Activated naive CD4-positive, alpha-beta T cell treated with anti-CD3 and anti-CD28 coated beads, Interleukin-2, amount 10 ng/mL, durations not matched to agents 7 days and 5 days (primary cell): Measurements from ENCODE around the gene SEC14L3.
"Not testable (repeated sequence)": the region's sequence is repeated elsewhere in the genome, so short reads cannot be mapped to it uniquely, and the experiment has no call there.

Source experiments
- CTCF ChIA-PET: fragments of 350-600 bp; sonication (Branson Sonifier 250); formaldehyde crosslinking; loops from one replicate; lab custom pipeline; 2021; ENCODE audit warnings: antibody characterized with exemption; lab: Charles Lee
- DNase-seq: peaks from one replicate; pipeline ENCODE4 v3.0.0-alpha.2; 2020
- H3K27ac Mint-ChIP-seq: one replicate; pipeline ENCODE4 v1.8.0; 2021; ENCODE audit warnings: mild to moderate bottlenecking, moderate library complexity, mixed read lengths
- H3K27me3 Mint-ChIP-seq: one replicate; pipeline ENCODE4 v1.8.0; 2021; ENCODE audit warnings: mild to moderate bottlenecking, mixed read lengths
- H3K36me3 Mint-ChIP-seq: one replicate; pipeline ENCODE4 v1.8.0; 2021; ENCODE audit warnings: mixed read lengths
- H3K4me1 Mint-ChIP-seq: one replicate; pipeline ENCODE4 v1.8.0; 2021; ENCODE audit warnings: mixed read lengths
- H3K4me3 Mint-ChIP-seq: one replicate; pipeline ENCODE4 v1.8.0; 2021; ENCODE audit warnings: mild to moderate bottlenecking, moderate library complexity, mixed read lengths
- H3K9me3 Mint-ChIP-seq: one replicate; pipeline ENCODE4 v1.8.0; 2021; ENCODE audit warnings: mixed read lengths

SEC14L3 gene

DNA sequence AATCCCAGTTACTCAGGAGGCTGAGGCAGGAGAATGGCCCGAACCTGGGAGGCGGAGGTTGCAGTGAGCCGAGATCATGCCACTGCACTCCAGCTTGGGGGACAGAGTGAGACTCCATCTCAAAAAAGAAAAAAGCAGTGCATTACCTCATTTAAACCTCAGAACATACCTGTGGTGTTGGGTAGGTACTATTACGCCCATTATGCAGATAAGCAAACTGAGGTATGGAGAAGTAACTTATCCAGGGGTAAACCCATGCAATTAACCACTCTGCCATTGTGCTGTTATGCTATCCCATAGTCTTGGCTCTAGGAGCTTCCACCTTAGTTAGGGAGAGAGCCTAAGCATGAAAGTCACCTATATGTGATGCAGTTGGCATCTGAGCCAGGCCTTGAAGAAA lies 2.3 kb upstream of the SEC14L3 start:
- no peak overlapping the region for H3K27ac Mint-ChIP-seq

DNA sequence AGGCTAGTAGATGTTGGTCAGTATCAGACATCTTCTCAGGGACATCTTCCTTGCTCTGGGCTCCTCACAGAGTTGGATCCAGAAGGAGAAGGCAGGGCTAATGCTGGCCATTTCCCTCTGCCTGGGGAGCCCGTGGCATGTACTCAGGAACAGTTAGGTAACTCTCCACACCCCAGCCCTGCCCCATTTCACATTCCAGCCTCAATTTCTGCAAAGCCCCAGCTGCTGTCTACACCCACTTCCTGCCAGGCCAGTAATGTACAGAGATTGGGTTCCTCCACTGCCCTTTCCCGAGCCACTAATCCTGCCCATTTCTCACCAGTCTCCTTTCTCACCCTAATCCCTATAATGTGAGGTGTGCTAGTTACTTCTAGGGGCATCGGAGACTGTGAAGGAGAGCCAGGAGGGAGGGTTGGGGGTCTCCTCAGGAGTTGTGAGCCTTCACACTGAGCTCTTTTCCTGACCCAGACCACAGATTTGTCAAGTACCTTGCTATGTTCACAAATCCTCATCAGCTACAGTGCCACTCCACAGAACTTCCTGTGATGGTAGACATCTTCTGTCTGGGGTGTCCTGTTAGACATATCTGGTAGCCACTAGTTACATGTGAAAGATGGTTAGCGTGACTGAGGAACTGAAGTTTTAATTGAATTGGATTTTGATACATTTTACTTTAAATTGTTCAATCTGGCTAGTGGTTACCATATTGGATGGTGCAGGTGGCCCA lies 1.3 kb upstream of the SEC14L3 start:
- H3K36me3 Mint-ChIP-seq: no peaks in the 10 kb centered on the region
- no peak overlapping the region for H3K27ac Mint-ChIP-seq
- peaks cover 9% of the 10 kb centered on the region for H3K4me1 Mint-ChIP-seq
- no peak overlapping the region for H3K4me3 Mint-ChIP-seq
- peaks cover 62% of the 10 kb centered on the region for H3K27me3 Mint-ChIP-seq
- H3K9me3 Mint-ChIP-seq: no peaks in the 10 kb centered on the region
- no peak for DNase-seq
- CTCF ChIA-PET: interaction anchor here (0.6 kb wide), 1 partner anchor 10 kb away, joined by 3 read pairs; no protein-coding TSS in a partner anchor

More for the DNA sequence above, 2.3 kb upstream of the SEC14L3 start:
- H3K4me3 Mint-ChIP-seq: no peak overlapping the region
- CTCF ChIA-PET: interaction anchor here (1.2 kb wide), 1 partner anchor 12 kb away, joined by 3 read pairs; no protein-coding TSS in a partner anchor
- H3K4me1 Mint-ChIP-seq: peaks cover 9% of the 10 kb centered on the region
- no peaks in the 10 kb centered on the region for H3K36me3 Mint-ChIP-seq
- DNase-seq: no peak
- H3K27me3 Mint-ChIP-seq: peaks cover 55% of the 10 kb centered on the region
- no peaks in the 10 kb centered on the region for H3K9me3 Mint-ChIP-seq

DNA sequence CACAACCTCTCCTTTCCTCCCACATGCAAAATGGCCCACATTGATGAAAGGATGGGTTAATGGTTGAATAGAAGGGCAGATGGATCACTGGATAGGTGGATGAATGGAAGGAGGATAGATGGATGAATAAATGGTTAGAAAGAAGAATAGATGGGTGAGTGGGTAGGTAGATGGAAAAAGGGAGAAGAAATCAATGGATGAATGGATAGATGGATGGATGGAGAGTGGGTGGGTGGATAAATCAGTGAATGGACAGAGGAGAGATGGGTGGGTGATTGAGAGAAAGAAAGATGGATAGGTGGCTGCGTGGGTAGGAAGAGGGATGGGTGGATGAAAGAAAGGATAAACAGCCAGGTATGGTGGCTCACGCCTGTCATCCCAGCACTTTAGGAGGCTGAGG lies 1.2 kb downstream of the SEC14L3 start:
- CTCF ChIA-PET: no interaction called here
- H3K9me3 Mint-ChIP-seq: no peaks in the 10 kb centered on the region
- no peak for DNase-seq
- no peaks in the 10 kb centered on the region for H3K36me3 Mint-ChIP-seq
- peaks cover 57% of the 10 kb centered on the region for H3K27me3 Mint-ChIP-seq
- peaks cover 9% of the 10 kb centered on the region for H3K4me1 Mint-ChIP-seq
- no peak overlapping the region for H3K4me3 Mint-ChIP-seq
- no peak overlapping the region for H3K27ac Mint-ChIP-seq

DNA sequence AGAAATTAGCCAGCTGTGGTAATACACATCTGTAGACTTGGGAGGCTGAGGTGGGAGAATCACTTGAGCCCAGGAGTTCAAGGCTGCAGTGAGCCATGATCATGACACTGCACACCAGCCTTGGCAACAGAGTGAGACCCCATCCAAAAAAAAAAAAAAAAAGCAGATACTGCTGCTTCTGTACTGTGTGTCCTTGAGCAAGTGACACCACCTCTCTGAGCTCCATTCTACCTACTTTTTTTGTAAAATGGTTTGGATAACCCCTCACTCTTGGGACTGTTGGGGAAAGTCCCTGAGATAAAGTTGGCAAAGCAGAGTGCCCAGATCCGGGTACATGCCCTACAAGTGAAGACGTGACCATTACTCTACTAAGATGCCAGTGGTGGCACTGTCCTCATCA lies 2.7 kb downstream of the SEC14L3 start:
- Mint-ChIP-seq H3K4me1 (peaks cover 9% of the 10 kb centered on the region), H3K9me3 (no peaks in the 10 kb centered on the region), H3K27me3 (peaks cover 62% of the 10 kb centered on the region), H3K36me3 (no peaks in the 10 kb centered on the region), H3K4me3 (no peak overlapping the region), H3K27ac (no peak overlapping the region)
- DNase-seq: no peak
- CTCF ChIA-PET: no interaction called here

DNA sequence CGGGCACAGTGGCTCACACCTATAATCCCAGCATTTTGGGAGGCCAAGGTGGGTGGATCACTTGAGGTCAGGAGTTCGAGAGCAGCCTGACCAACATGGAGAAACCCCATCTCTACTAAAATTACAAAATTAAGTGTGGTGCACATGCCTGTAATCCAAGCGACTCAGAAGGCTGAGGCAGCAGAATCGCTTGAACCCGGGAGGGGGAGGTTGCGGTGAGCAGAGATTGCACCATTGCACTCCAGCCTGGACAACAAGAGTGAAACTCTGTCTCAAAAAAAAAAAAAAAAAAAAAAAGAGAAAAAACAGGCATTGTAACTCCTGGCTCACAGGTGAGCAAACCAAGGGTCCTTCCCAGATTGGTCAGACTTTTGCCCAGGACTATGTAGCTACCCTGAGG lies 11.3 kb downstream of the SEC14L3 start:
- peaks cover 46% of the 10 kb centered on the region for H3K27me3 Mint-ChIP-seq
- DNase-seq, CTCF ChIA-PET, H3K9me3 Mint-ChIP-seq, H3K4me1 Mint-ChIP-seq, H3K4me3 Mint-ChIP-seq, H3K36me3 Mint-ChIP-seq, H3K27ac Mint-ChIP-seq: not testable (repeated sequence)

DNA sequence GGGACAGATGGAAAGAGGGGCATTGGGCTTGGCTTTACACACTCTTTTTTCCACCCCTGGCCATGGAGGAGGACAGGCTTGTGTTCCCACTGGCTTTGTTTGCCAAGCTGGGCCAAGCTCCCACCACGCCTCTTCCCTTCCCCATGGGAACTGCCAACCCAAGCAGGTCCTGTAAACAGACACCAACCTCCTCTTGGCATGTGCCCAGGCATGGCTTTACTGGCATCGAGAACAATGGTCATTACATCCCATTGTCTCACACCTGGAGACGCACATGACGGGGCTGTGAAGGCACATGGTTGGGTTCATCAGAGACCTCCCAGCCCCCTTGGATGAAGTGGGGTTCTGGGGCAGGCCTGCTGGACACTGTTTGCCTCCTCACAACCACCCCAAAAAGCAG lies 11.7 kb downstream of the SEC14L3 start:
- CTCF ChIA-PET: no interaction called here

DNA sequence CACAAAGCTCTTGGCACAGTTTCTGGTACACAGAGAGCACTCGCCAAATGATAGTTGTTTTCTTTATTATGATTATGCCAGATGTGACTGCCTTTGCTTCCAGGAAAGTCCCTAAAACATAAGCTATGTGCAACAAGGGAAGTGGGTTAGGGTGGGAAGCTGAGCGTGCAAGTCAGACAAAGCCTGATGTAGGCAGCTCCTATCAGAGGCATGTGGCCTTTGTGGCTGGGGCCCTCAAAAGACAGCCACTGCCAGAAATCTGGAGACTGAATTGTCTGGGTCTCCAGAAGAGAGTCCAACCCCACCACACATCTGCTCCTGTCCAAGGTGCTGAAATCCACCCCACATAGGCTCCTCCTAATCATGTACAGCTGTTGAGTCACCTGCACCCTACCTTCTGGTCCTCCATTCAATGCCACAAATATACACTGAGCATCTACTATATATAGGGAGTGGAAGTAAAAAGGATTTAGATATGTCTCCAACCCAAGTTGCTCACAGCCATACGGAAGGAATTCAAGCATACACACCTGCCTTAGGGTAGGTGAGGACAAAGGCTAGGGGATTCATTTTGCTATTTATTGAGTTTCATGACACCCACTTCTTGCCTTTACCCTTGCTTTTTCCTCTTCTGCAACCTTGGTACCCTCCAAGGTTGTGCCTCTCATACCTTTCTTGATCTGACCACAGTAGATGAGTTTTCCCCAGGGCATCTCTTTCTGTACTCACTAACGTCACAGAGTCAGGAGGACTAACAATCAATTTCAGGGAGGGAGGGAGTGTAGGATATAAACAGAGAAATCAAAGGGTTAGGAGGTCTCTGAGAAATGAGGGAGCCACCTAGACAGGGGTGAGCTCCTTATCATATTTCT lies 12.4 kb downstream of the SEC14L3 start:
- H3K27ac Mint-ChIP-seq: no peak overlapping the region
- H3K4me1 Mint-ChIP-seq: peaks cover 4% of the 10 kb centered on the region
- H3K27me3 Mint-ChIP-seq: peaks cover 38% of the 10 kb centered on the region
- no peak overlapping the region for H3K4me3 Mint-ChIP-seq
- H3K36me3 Mint-ChIP-seq: no peaks in the 10 kb centered on the region
- CTCF ChIA-PET: no interaction called here
- H3K9me3 Mint-ChIP-seq: no peaks in the 10 kb centered on the region
- peak; percentile 63 for DNase-seq

More for the DNA sequence above, 11.7 kb downstream of the SEC14L3 start:
- Mint-ChIP-seq H3K27me3 (peaks cover 45% of the 10 kb centered on the region), H3K36me3 (no peaks in the 10 kb centered on the region), H3K4me1 (peaks cover 4% of the 10 kb centered on the region), H3K27ac (no peak overlapping the region), H3K9me3 (no peaks in the 10 kb centered on the region), H3K4me3 (no peak overlapping the region)
- no peak for DNase-seq

DNA sequence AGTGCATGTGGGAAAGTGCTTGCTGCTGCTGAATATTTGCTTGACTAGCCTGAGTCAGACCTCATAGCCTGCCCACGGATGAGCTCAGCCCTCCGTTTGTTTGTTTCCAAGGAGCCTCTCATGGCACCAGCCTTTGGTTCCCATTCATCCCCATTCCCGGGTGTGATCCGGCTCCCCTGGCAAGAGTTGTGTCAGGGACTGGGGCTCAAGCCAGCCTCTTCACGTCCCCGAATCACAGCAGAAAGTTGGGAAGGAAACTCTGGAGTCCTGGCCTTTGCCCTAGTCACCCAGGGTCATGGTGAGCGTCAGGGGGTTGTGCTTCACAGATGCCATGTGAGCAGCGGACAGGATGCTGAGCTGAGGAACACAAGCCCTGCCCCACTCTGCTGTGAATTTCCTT lies 13.8 kb downstream of the SEC14L3 start:
- DNase-seq: no peak
- Mint-ChIP-seq H3K27ac (no peak overlapping the region), H3K27me3 (peaks cover 37% of the 10 kb centered on the region), H3K9me3 (no peaks in the 10 kb centered on the region), H3K4me3 (no peak overlapping the region), H3K4me1 (peaks cover 4% of the 10 kb centered on the region), H3K36me3 (no peaks in the 10 kb centered on the region)
- CTCF ChIA-PET: interaction anchor here (0.6 kb wide), 1 partner anchor 527 kb away, joined by 3 read pairs; no protein-coding TSS in a partner anchor

DNA sequence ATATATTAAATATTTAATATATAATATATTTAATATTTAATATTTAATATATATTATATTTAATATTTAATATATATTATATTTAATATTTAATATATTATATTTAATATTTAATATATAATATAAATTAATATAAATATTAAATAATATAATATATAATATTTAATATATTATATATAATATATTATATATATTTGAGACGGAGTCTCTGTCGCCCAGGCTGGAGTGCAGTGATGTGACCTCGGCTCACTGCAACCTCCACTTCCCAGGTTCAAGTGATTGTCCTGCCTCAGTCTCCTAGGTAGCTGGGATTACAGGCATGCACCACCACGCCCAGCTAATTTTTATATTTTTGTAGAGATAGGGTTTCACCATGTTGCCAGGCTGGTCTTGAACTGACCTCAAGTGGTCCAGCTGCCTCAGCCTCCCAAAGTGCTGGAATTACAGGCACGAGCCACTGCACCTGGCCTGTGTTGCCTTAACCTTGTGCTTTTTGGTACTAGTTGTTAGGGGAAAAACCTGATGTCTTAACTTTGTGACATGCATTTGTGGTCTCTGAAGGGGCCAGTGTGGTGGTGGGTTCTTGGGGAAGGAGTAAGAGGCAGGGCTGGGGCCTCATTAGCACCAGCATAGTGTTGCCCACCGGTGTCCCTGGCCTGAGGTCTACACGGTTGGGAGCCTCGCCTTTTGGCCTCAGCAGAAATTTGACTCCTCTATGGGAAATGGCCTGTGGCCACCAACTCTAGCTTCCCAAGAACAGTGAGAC lies 16.6 kb downstream of the SEC14L3 start:
- Mint-ChIP-seq H3K9me3 (no peaks in the 10 kb centered on the region), H3K36me3 (no peaks in the 10 kb centered on the region), H3K4me3 (no peak overlapping the region), H3K27me3 (peaks cover 53% of the 10 kb centered on the region), H3K4me1 (peaks cover 4% of the 10 kb centered on the region), H3K27ac (no peak overlapping the region)
- no peak for DNase-seq
- CTCF ChIA-PET: no interaction called here

DNA sequence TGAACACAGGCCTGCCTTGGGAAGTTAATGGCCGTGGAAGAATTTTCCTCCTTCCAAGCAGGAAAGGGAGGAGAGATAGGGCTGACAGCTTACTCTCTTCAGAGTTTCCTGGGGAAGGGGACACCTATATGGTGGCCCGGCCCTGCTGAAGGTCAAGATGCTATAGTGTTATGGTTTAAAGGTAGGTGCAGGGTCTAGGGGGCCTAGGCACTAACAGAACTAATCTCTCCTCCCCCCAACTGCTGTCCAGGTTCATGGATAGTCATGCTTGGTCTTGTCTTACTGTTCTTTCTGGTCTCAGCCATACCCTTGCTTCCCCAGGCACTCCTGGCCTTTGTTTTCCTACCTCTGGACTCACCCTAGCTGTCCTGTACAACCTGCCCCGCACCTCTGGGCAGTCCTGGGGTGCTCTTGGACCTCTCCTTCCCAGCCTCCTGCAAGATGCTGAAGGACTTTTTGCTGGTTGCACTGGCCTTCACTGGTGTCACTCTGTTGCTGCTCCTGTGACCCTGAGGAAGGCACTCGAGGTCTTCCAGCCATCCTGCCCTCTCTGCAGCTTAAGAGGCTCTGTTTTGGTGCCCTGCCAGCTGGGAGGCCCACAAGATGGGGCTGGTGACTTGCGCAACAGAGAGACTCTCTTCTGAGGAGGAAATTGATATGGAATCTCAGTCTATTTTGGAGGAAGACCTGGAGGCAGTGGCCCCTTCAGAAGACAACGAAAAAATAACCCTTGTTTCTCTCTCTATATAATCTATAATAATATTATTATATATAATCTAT lies 17.9 kb downstream of the SEC14L3 start:
- H3K36me3 Mint-ChIP-seq: no peaks in the 10 kb centered on the region

DNA sequence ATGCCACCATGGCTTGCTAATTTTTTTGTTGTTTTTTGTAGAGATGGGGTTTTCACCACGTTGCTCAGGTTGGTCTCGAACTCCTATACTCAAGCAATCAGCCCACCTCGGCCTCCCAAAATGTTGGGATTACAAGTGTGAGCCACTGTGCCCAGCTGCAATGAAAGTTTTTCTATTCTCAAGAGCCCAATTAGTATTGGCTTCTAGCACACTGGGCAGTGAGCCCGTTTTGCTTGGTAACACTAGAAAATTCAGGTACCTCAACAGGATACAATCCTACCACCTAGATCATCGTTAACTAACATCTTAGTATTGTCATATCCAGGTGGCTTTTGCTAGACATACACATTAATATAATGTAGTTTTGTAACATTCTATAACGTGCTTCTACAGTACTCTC lies 19.0 kb downstream of the SEC14L3 start:
- no peaks in the 10 kb centered on the region for H3K36me3 Mint-ChIP-seq
- H3K4me1 Mint-ChIP-seq: no peaks in the 10 kb centered on the region
- no peak overlapping the region for H3K27ac Mint-ChIP-seq
- CTCF ChIA-PET: interaction anchor here (1.2 kb wide), 1 partner anchor 18 kb away, joined by 3 read pairs; no protein-coding TSS in a partner anchor
- no peaks in the 10 kb centered on the region for H3K9me3 Mint-ChIP-seq
- no peak for DNase-seq
- peaks cover 62% of the 10 kb centered on the region for H3K27me3 Mint-ChIP-seq
- no peak overlapping the region for H3K4me3 Mint-ChIP-seq

More for the DNA sequence above, 17.9 kb downstream of the SEC14L3 start:
- H3K4me1 Mint-ChIP-seq: peaks cover under 1% of the 10 kb centered on the region
- H3K4me3 Mint-ChIP-seq: no peak overlapping the region
- peaks cover 63% of the 10 kb centered on the region for H3K27me3 Mint-ChIP-seq
- H3K9me3 Mint-ChIP-seq: no peaks in the 10 kb centered on the region
- CTCF ChIA-PET: interaction anchor here (1.2 kb wide), 1 partner anchor 19 kb away, joined by 3 read pairs; no protein-coding TSS in a partner anchor
- no peak overlapping the region for H3K27ac Mint-ChIP-seq
- DNase-seq: peak; percentile 56

DNA sequence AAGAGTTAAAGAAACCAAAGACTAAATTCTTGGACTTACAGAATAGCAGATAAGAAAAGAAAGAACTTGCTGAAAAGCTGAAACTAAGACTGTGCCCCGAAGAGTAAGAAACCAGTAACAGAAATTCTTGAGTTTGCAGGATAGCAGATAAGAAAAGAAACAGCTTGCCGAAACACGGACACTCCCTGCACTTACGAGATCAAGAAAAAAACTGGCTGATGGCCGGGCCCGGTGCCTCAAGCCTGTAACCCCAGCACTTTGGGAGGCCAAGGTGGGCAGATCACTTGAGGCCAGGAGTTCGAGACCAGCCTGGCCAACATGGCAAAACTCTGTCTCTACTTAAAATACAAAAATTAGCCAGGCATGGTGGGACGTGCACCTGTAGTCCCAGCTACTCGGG lies 20.3 kb downstream of the SEC14L3 start:
- H3K4me1 Mint-ChIP-seq, H3K9me3 Mint-ChIP-seq, H3K4me3 Mint-ChIP-seq, H3K36me3 Mint-ChIP-seq, H3K27ac Mint-ChIP-seq, DNase-seq, CTCF ChIA-PET: not testable (repeated sequence)
- peaks cover 56% of the 10 kb centered on the region for H3K27me3 Mint-ChIP-seq

DNA sequence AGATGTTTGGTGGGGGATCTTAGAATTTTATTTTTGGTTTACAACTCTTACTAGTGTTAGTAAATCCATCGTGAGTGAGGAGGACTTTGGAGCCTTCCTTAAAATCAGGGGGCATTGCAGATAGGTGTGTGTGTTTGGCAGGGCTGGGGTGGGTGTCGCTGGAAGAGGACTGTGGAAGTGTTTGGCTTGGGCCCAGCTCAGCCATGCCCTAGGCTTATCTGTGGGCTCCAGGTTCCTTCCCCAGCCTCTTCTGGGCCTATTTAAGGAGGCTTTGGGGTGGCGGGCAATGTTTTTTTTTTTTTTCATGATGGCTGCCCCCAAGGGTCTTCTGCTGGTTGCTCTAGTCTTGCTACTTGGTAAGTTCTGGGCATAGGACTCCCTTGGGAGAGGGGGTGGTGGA lies 24.2 kb downstream of the SEC14L3 start:
- Mint-ChIP-seq H3K9me3 (peaks cover 4% of the 10 kb centered on the region), H3K36me3 (no peaks in the 10 kb centered on the region), H3K27me3 (peaks cover 73% of the 10 kb centered on the region), H3K27ac (no peak overlapping the region), H3K4me3 (no peak overlapping the region), H3K4me1 (peaks cover 15% of the 10 kb centered on the region)
- no peak for DNase-seq
- CTCF ChIA-PET: no interaction called here
